ENCODE data around the gene HP1BP3.

- TF ChIP-seq POLR2A (IDR thresholded peaks at IDR 0.05) (no peak), POLR2AphosphoS5 (IDR thresholded peaks at IDR 0.05) (no peak)
- TF ChIP-seq, protein P1, sequence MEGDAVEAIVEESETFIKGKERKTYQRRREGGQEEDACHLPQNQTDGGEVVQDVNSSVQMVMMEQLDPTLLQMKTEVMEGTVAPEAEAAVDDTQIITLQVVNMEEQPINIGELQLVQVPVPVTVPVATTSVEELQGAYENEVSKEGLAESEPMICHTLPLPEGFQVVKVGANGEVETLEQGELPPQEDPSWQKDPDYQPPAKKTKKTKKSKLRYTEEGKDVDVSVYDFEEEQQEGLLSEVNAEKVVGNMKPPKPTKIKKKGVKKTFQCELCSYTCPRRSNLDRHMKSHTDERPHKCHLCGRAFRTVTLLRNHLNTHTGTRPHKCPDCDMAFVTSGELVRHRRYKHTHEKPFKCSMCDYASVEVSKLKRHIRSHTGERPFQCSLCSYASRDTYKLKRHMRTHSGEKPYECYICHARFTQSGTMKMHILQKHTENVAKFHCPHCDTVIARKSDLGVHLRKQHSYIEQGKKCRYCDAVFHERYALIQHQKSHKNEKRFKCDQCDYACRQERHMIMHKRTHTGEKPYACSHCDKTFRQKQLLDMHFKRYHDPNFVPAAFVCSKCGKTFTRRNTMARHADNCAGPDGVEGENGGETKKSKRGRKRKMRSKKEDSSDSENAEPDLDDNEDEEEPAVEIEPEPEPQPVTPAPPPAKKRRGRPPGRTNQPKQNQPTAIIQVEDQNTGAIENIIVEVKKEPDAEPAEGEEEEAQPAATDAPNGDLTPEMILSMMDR (IDR thresholded peaks at IDR 0.05) = no peak
Observed at GRCh38 chr1:20716232-20716631, 70.9 kb downstream of the HP1BP3 start.

Measured in suprapubic skin (tissue), 4 donors.